GM18508 (cell line): ENCODE measurements around the gene AKR1C1.
"Not testable (repeated sequence)": the region's sequence is repeated elsewhere in the genome, so short reads cannot be mapped to it uniquely, and the experiment has no call there.

Experiments
- ATAC-seq: cut with Tn5 transposase; IDR thresholded peaks from one replicate; pipeline ENCODE4 v1.9.1; 2021; ENCODE audit warnings: moderate number of reproducible peaks; ENCODE audit not compliant: insufficient read depth, unreplicated experiment

Gene AKR1C1

GRCh38 chr10:4947039-4947634 lies 16.1 kb upstream of the AKR1C1 start:
- no peak for ATAC-seq

GRCh38 chr10:4947635-4948596 lies 15.3 kb upstream of the AKR1C1 start:
- ATAC-seq = no peak

GRCh38 chr10:4951512-4952162 lies 11.6 kb upstream of the AKR1C1 start:
- not testable (repeated sequence) for ATAC-seq

- no peak for ATAC-seq
Observed at GRCh38 chr10:4953405-4953804, 9.8 kb upstream of the AKR1C1 start.

- ATAC-seq = not testable (repeated sequence)
Observed at GRCh38 chr10:4956088-4956487, 7.1 kb upstream of the AKR1C1 start.

- not testable (repeated sequence) for ATAC-seq
Observed at GRCh38 chr10:4956955-4957645, 6.1 kb upstream of the AKR1C1 start.

- ATAC-seq = not testable (repeated sequence)
Observed at GRCh38 chr10:4961558-4961957, 1.7 kb upstream of the AKR1C1 start.

GRCh38 chr10:4962308-4962707 lies 907 bp upstream of the AKR1C1 start:
- ATAC-seq = not testable (repeated sequence)

GRCh38 chr10:4963815-4964154 lies 570 bp downstream of the AKR1C1 start:
- ATAC-seq = not testable (repeated sequence)

- not testable (repeated sequence) for ATAC-seq
Observed at GRCh38 chr10:4965763-4966162, 2.5 kb downstream of the AKR1C1 start.

GRCh38 chr10:4967189-4967588 lies 4.0 kb downstream of the AKR1C1 start:
- not testable (repeated sequence) for ATAC-seq

- not testable (repeated sequence) for ATAC-seq
Observed at GRCh38 chr10:4969289-4969688, 6.1 kb downstream of the AKR1C1 start.

GRCh38 chr10:4970362-4970761 lies 7.1 kb downstream of the AKR1C1 start:
- ATAC-seq = not testable (repeated sequence)

GRCh38 chr10:4972369-4973142 lies 9.3 kb downstream of the AKR1C1 start:
- ATAC-seq = not testable (repeated sequence)

- ATAC-seq = not testable (repeated sequence)
Observed at GRCh38 chr10:4973294-4973693, 10.1 kb downstream of the AKR1C1 start.

- not testable (repeated sequence) for ATAC-seq
Observed at GRCh38 chr10:4974400-4974799, 11.2 kb downstream of the AKR1C1 start.

- ATAC-seq = no peak
Observed at GRCh38 chr10:4977025-4977424, 13.8 kb downstream of the AKR1C1 start.

- ATAC-seq = no peak
Observed at GRCh38 chr10:4978870-4979269, 15.7 kb downstream of the AKR1C1 start.

- no peak for ATAC-seq
Observed at GRCh38 chr10:4980793-4981192, 17.6 kb downstream of the AKR1C1 start.
